ENCODE data around the gene DUSP22.

DNA sequence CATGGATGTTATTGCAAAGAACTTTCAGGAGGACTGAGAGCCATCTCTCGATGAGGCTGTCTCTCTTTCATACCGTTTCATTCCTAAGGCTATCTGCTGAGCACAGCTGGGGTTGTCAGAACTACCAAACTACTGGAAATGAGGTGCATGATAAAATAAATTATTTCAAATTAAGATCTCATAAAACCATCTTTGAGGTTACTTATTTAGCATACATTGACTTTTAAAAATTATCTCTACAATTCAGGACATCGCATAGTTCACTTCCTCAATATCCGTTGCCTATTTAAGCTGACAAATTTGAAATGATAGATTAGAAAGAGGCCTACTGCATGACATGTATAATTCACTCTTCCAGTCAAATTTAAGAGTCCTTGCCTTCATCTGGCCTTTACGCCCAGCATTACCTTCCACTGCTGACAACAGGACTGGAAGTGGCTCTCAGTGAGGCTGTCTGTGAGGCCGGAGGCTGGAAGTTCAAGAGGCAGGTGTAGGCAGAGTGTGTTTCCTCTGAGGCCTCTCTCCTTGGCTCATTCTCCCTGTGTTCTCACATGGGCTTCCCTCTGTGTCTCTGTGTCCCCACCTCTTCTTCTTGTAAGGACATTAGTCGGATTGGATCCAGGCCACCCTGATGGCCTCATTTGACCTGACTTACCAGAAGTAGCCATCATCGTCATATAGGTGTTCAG is 12.8 kb upstream of the DUSP22 start:
- TF ChIP-seq, protein P1, sequence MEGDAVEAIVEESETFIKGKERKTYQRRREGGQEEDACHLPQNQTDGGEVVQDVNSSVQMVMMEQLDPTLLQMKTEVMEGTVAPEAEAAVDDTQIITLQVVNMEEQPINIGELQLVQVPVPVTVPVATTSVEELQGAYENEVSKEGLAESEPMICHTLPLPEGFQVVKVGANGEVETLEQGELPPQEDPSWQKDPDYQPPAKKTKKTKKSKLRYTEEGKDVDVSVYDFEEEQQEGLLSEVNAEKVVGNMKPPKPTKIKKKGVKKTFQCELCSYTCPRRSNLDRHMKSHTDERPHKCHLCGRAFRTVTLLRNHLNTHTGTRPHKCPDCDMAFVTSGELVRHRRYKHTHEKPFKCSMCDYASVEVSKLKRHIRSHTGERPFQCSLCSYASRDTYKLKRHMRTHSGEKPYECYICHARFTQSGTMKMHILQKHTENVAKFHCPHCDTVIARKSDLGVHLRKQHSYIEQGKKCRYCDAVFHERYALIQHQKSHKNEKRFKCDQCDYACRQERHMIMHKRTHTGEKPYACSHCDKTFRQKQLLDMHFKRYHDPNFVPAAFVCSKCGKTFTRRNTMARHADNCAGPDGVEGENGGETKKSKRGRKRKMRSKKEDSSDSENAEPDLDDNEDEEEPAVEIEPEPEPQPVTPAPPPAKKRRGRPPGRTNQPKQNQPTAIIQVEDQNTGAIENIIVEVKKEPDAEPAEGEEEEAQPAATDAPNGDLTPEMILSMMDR (IDR thresholded peaks at IDR 0.05; ENCODE audit: control extremely low read depth in 1 of 3, insufficient read depth in 1 of 3, low read depth in 1 of 3, low read length in 3 of 3): no peak
- TF ChIP-seq TCF12 (IDR thresholded peaks at IDR 0.05; ENCODE audit: low read depth, low read length) (no peak), GTF2F1 (IDR thresholded peaks at IDR 0.05; ENCODE audit: borderline replicate concordance, low read depth, low read length) (no peak), POLR2AphosphoS5 (IDR thresholded peaks at IDR 0.05; ENCODE audit: low read depth, low read length) (no peak), TBP (IDR thresholded peaks at IDR 0.05; ENCODE audit: low read depth, low read length) (no peak)
